ENCODE data around the gene MRPS18C. TPM values are rescaled to one million over a fixed set of nuclear protein-coding genes. Genes with fewer than 3 reads are reported as not detected.
A peak's percentile ranks its signal among the peaks of the same experiment; 100 is the strongest.

MRPS18C gene
- polyA plus RNA-seq, 3 donors = 13.6 to 70.5 (median 42.4) TPM

GRCh38 chr4:83473966-83474365, 18.1 kb downstream of the MRPS18C start:
- Mint-ChIP-seq H3K9me3 (no peaks in the 10 kb centered on the region), H3K27me3 (ENCODE audit: low read depth in 3 of 3) (no peaks in the 10 kb centered on the region), H3K4me1 (no peaks in the 10 kb centered on the region), H3K4me3 (no peak overlapping the region), H3K36me3 (peaks cover 46 to 61% of the 10 kb centered on the region in 2 donors), H3K27ac (no peak overlapping the region)
- Histone ChIP-seq H3K27ac (ENCODE audit: low read depth in 1 of 2, low read length in 2 of 2) (no peak overlapping the region), H3K79me2 (ENCODE audit: insufficient read depth, low read length) (no peaks in the 10 kb centered on the region), H3K36me3 (replicated peaks in 1 of 2; ENCODE audit: control insufficient read depth in 1 of 2, insufficient read depth in 2 of 2, low read length in 2 of 2) (peaks cover 9 to 57% of the 10 kb centered on the region in 2 donors), H3K9ac (ENCODE audit: insufficient read depth, low read length, poor library complexity, severe bottlenecking) (no peak overlapping the region), H3K4me3 (replicated peaks in 1 of 3; ENCODE audit: low read depth in 2 of 3, low read length in 3 of 3) (no peak overlapping the region), H4K20me1 (ENCODE audit: insufficient read depth, low read length) (no peaks in the 10 kb centered on the region), H3K27me3 (ENCODE audit: control insufficient read depth in 2 of 2, insufficient read depth in 2 of 2, low read length in 2 of 2) (no peaks in the 10 kb centered on the region), H3K4me2 (replicated peaks; ENCODE audit: extremely low read depth, low read length, poor library complexity, severe bottlenecking) (no peak overlapping the region), H2AFZ (ENCODE audit: insufficient read depth, low read depth, low read length, poor library complexity, severe bottlenecking) (no peak overlapping the region), H3K4me1 (ENCODE audit: control insufficient read depth in 1 of 2, insufficient read depth in 2 of 2, low read length in 2 of 2) (no peaks in the 10 kb centered on the region), H3K9me3 (replicated peaks in 1 of 2; ENCODE audit: control insufficient read depth in 1 of 2, insufficient read depth in 1 of 2, low read length in 2 of 2) (no peaks in the 10 kb centered on the region)
- no peak for TF ChIP-seq CTCF (IDR thresholded peaks at IDR 0.05)
- no peak for DNase-seq
- intact Hi-C loops (cut with micrococcal nuclease) = no loop called here
- no CpG with 5 or more reads among the region's 2 CpGs for WGBS (ENCODE audit: insufficient coverage)

GRCh38 chr4:83484500-83485461, 28.9 kb downstream of the MRPS18C start, which contains the start of gene ABRAXAS1:
Gene ABRAXAS1, minus strand, starts transcription at chr4:83485100. Its CDS starts 28 bp downstream, at chr4:83485072.
- under 1% methylated on average over 82 of the region's 93 CpGs for WGBS (ENCODE audit: insufficient coverage)
- peaks cover 2 to 8% of the 10 kb centered on the region in 2 donors for H3K36me3 Mint-ChIP-seq
- peaks cover 15% of the 10 kb centered on the region for H3K4me1 Mint-ChIP-seq
- Histone ChIP-seq H4K20me1 (ENCODE audit: insufficient read depth, low read length) (no peaks in the 10 kb centered on the region), H3K9ac (ENCODE audit: insufficient read depth, low read length, poor library complexity, severe bottlenecking) (peak within 1 kb of the TSS; percentile 70), H3K27ac (ENCODE audit: low read depth in 1 of 2, low read length in 2 of 2) (peak within 1 kb of the TSS; percentile 41 to 82), H3K79me2 (ENCODE audit: insufficient read depth, low read length) (no peaks in the 10 kb centered on the region), H2AFZ (ENCODE audit: insufficient read depth, low read depth, low read length, poor library complexity, severe bottlenecking) (peak within 1 kb of the TSS; percentile 96), H3K4me3 (replicated peaks in 1 of 3; ENCODE audit: low read depth in 2 of 3, low read length in 3 of 3) (peak within 1 kb of the TSS; percentile 56 to 87 (median 65)), H3K36me3 (replicated peaks in 1 of 2; ENCODE audit: control insufficient read depth in 1 of 2, insufficient read depth in 2 of 2, low read length in 2 of 2) (peaks cover 0 to 9% of the 10 kb centered on the region in 2 donors), H3K27me3 (ENCODE audit: control insufficient read depth in 2 of 2, insufficient read depth in 2 of 2, low read length in 2 of 2) (no peaks in the 10 kb centered on the region), H3K4me1 (ENCODE audit: control insufficient read depth in 1 of 2, insufficient read depth in 2 of 2, low read length in 2 of 2) (peaks cover 13 to 16% of the 10 kb centered on the region in 2 donors), H3K4me2 (replicated peaks; ENCODE audit: extremely low read depth, low read length, poor library complexity, severe bottlenecking) (peak within 1 kb of the TSS; percentile 76), H3K9me3 (replicated peaks in 1 of 2; ENCODE audit: control insufficient read depth in 1 of 2, insufficient read depth in 1 of 2, low read length in 2 of 2) (no peaks in the 10 kb centered on the region)
- intact Hi-C loops (cut with micrococcal nuclease) = no loop called here
- H3K27me3 Mint-ChIP-seq (ENCODE audit: low read depth in 3 of 3) = no peaks in the 10 kb centered on the region
- DNase-seq = peak; percentile 83 to 85 (median 83)
- peak within 1 kb of the TSS; percentile 100 for H3K4me3 Mint-ChIP-seq
- TF ChIP-seq CTCF (IDR thresholded peaks at IDR 0.05) = no peak
- peak within 1 kb of the TSS; percentile 82 to 95 (median 94) for H3K27ac Mint-ChIP-seq
- H3K9me3 Mint-ChIP-seq = no peaks in the 10 kb centered on the region

Data from CD14-positive monocyte (primary cell).